SKM-1 (cell line): ENCODE measurements around the gene ADD2.

ENCODE experiments used
- DNase-seq: peaks from one replicate; lab custom pipeline; 2025; ENCODE audit not compliant: unreplicated experiment; lab: John Stamatoyannopoulos, UW

The ADD2 gene

DNA sequence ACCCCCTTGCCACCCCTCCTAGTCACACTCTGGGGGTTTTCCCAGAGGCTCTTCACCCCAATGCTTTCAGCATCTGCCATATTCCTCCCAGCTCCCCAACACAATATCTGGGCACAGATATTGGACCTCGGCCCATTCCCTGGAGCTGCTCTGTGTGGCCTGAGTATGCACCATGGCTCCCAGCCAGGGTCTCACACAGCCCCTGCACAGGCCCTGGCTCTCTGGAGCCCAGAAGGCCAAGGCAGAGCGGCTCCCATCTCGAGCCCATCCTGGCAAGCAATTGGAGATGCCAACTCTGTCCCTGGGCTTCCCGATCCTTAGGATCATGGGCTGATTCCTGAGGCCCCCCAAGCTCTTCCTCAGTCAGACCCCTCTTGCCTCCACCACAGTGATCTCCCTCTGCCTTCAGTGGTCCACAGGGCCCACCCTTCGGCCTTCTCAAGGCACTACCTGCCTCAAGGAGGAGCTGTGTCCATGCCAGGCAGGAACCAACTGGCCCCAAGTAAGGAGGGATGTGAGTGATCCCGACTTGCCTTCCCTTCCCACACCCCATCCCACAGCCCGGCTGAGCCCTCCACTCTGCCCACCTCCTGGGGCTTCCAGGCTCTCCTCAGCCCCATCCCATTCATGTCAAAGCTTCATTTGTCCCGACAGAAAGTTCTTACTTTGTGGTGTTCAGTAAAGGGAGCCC lies 62.7 kb downstream of the ADD2 start:
- no peak for DNase-seq

DNA sequence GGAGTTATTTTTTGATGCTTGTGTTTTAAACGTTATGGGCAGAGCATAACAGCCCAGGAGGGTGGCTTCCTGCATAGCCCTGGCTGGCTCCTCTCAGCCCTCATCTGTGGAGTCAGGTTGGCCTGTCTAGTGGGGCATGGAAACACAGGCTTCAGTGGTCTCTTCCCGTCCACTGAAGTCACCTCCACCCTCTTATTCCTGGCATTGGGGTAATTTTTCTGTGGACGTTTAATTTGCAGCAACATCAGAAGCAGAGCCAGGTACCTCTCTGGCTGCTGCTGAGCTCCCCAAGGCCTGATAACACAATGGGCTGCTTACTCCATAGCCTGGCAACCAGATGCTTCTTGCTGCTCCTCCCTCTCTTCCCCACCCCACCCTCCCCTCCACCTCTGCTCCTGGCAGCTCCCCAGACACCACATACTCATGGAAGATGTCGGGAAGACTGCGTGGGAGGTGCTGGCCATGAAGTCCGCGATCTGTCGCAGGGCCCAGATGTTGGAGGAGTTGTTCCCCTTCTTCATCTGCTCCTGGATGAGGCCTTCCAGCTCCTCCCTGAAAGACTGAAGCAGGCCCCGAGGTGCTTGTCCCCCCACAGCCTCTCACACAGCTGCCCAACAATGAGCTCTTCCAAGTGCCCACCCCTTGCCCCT lies 64.0 kb downstream of the ADD2 start:
- DNase-seq = no peak

DNA sequence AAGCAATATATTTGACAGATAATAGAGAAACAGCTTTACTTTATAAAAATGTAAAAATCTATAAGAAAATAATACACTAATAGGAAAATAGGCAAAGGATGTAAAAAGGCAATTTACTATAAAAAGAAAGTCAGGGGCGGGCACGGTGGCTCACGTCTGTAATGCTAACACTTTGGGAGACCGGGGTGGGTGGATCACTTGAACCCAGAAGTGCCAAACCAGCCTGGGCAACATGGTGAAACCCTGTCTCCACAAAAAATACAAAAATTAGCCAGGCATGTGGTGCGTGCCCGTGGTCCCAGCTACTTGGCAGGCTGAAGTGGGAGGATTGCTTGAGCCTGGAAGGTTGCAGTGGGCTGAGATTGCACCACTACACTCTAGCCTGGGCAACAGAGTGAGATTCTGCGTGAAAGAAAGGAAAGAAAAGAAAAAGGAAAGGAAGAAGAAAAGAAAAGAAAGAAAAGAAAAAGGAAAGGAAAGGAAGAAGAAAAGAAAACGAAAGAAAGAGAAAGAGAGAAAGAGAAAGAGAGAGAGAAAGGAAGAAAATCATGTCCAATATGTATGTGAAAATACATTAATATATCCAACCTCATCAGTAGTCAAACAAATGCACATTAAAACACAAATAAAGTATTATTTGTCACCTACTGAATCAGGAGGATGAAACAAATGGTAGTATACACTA lies 65.1 kb downstream of the ADD2 start:
- no peak for DNase-seq

DNA sequence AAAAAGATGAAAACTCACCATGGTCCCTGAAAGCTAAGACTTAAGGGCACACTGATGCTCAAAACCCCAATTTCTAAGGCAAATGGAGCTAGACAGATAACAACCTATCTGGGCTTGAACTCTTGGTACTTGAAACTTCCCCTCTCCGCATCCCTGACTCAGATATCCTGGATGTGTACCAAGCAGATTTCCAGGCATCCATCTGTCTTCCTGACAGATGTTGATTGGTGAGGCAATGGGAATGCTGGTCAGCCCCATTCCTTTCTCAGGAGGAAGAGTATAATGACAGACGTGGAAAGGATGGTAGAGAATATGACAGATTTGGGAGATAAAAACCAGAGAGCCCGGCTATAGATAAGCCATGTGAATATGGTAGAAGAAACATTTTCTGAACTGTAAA lies 69.2 kb downstream of the ADD2 start:
- DNase-seq = no peak

DNA sequence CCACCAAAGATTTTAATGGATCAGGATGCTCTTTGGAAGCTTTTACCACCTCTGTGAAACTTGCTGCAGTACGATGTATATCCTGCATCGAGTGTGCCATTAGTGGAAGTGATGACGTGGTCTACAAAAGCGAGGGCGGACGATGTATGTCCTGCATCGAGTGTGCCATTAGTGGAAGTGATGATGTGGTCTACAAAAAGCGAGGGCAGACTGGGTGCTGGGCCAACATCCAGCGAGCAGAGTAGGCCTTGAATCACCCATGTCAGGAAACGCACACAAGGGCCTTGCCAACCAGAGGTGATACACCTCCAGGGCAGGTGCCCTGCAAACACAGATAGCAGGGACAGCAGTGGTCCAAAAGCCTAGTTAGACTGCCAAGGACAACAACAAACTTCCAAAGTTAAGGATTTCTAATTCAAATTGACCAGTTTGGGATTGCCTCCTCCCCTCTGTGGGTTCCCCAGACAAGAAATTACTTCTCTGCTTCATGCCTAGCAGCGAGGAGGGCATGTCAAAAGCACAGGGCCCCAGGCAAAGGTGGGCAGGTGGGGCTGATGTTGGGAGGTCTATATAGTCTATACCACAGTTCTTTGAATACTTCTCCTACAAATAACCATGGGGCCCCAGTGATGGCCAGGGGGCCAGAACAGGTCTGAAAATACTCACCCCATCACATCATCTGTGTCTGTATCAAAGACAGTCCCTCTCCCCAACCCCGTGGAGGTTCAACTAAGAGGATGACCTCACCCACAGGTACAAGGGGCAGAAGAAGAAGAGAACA lies 70.2 kb downstream of the ADD2 start:
- DNase-seq = no peak

DNA sequence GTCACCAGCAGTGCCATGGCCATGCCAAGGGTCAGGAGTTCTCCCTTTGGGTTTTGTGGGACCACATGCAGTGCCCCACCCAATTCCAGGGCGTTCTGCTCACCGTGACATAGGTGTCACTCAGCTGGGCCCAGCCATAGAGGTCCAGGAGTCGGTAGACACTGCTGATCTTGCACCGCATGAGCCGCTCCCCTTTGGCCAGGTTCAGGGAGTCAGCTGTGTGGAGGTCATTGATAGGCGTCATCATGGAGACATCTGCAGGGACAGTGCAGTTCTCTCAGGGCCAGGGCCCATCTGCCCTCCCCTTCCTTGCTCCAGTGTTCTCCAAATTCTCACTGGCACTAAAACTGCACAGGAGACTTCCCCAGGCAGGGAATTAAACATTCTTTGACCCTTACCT lies 71.9 kb downstream of the ADD2 start:
- DNase-seq = no peak

DNA sequence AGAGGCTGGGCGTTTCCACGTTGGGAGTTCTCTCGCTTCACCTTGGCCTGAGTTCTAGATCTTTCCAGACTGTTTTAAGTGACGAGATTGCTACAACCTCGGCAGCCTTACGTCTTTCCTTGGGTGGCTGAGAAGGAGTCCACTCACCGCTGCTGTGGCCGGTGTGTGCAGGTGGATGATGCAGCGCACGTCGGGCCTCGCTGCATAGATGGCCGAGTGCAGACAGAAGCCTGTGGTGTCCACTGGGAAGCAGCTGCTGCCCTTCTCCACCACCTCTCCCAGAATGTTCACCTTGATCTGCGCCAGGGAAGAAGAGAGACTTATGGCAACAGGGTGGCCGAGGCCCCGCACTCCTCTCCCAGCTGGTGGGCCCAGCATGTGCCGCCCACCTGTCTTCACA lies 75.7 kb downstream of the ADD2 start:
- no peak for DNase-seq

DNA sequence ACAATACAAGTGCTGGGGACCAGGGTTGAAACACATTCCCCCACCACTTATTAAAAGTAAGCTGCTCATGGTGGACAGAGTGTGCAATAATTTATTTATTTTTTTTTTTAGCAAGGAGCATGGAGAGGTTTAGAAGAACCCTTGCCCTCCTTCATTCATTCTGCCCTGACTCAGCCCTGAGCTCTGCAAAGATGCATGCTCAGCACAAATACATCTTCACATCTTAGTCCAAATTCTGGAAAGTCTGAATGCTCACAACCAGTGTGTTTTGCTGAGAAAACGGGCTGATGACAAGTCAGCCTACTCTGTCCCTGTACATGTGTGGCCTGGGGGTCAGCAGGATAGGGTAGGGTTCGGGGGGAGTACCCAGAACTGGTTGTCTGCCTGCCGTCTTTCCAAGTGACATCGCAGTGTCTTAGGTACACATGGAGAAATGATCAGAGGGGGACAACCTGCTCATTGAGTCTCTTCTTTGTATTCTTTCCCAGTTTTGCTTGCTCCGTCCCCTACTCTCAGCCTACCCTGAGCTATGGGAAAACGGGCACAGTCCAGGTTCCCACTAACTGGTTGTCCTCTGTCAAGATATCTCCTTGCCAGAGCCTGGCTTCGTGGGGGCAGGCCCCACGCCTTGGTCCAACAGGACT lies 76.4 kb downstream of the ADD2 start:
- DNase-seq = no peak

DNA sequence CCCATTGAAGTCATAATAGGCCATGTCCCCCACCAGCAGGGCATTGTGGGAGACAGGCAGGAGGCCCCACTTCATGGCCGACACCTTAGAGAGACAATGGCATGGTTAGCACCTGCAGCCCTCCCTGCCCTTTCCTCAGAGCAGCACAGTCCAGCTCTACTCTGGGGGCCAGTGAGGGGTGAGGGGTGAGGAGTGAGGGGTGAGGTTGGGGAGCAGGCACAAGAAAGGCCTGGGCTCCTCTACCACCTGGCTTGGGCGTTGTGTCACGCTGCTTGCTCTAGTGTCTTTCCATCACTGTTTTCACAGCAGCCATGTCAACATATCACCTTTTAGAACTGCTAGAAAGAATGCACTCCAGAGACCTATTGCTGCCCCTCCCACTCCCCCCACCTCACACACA lies 77.2 kb downstream of the ADD2 start:
- DNase-seq = no peak

DNA sequence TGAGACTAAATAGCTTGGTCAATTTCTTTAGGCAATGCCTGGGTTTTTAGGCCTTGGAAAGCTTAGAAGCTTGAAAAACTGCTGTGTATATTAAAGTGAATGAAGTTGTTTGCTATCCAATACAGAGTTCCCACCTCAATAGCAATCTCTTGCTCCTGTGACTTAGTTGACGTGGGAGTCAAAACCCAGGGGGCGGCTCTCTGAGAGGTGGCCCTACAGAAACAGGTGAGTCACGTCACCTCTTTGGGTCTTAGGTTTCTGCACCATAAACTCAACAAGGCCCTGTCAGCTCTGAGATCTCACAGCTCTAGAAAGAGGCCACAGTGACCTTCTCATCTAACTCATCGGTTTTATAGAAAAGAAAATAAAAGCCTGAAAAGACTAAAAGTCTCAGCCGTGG lies 79.6 kb downstream of the ADD2 start:
- DNase-seq = no peak

DNA sequence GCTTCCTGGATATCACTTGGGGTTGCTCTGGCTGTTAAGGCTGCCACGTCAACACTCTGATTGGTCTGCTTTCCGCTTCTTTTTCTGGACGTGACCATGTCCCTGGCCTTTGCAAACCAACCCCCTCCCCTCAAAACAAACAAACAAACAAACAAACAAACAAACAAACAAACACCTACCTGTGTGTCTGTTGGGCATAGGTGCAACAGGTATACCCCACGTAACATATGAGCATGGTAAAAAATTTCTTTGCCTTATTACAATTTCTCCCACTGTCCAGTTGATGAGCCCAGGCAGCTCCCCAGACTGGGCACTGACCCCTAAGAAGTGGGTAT lies 80.6 kb downstream of the ADD2 start:
- DNase-seq = no peak

DNA sequence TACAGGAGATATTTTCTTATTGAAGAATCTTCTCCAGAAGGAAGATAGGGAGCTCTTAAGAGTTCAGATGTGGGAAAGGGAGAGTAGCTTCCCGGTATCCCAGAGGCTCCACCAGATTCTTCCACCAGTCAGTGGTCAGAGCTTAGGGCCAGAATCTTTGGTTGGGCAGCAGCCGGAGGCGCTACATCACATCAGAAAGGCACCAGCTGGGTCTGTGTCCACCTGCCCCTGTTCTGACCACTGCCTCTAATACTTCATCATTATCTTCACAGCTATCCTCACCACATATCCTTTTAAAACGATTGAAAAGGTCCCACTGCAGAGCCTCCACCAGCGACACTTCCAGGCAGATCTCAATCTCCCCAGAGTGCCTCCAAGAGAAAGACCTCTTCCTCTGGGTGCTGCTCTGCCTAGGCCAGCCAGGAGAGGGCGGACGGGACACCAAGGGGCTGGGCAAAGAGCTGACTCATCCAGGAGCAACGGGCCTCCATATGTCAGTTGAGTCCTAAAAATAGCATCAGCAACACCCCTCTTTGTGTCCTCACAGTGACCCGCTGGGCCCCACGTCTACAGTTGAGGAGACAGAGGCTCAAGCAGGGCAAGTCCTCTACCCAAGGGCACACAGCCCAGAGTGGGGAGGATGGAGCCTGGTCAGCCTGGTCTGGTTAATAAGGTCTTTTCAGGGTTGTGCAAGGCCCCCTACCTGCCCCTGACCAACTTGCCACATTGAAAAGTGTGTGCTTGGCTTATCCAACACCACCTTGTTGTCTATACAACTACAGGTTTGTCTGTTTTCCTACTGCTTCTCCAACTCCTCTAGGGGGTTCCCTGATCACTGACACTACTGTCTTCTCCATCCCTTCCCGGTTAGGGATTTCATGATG lies 81.2 kb downstream of the ADD2 start:
- DNase-seq = peak; percentile 89

DNA sequence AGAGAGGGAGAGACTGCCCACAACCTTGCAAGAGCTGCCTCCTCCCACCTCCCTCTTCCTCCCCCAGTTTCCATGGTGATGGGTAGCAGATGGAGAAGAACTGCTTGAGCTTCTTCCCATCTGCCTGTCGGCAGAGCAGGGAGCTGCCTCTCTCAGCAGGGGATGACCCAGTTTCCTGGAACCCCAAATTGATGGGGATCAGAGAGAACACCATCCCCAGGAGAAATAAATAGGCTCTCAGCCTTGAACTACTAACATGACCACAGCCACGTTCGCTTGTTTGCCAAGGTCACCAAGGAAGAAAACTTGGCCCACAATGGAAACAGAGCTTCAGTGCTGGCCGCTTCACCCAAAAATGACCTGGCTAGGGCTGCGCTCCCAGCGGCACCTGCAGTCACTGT lies 82.2 kb downstream of the ADD2 start:
- DNase-seq = peak; percentile 51

DNA sequence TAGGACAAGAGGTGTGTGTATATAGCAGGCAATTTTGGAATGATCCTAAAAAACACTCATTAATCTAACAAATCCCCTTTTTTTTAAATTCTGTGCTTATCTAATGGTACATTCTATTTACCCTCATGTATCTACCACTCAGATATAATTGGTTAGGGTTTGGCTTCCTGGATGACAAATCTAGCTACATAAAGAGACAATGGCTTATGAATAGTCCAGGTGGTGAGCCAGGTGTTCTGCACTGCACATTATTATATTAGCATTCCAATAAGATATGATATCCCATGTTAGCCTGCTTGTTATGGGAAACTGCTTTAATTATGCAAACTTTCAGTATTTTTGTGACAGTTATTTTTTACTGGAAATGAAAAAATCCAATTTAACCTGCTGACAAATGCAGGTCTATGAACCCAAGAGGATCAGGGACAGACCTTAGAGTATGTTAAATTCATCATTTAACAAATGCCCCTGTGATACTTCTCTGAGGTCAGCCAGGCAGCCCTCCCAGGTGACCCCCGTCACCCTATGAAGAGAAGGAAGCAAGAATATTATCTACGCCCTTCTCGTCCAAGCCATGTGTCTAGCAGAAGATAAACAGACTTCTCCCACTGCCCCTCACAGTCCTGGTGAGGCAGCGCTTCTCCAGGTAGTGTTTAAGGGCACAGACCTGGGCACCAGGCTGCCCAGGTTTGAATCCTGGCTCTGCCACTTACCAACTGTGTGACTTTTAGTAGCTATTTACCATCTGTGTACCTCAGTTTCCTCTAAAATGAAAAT lies 83.0 kb downstream of the ADD2 start:
- DNase-seq = no peak

DNA sequence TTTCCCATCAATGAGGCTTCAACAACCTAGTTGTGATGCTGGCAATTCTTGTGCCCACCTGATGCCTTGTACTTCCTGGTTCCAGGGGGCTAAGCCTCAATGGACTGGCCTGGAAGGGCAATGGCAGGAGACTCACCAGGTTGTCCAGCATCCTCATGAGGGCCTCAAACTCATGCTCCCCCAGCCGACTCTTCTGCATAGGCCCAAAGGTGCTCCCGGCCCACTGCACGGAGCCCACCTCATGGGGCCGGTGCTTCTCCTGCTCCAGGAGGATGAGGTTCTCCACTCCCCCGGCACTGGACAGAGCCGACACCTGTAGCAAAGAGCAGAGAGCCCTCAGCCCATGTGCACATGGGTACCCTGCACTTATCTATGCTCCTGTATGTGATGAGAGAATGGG lies 84.5 kb downstream of the ADD2 start:
- DNase-seq = no peak

DNA sequence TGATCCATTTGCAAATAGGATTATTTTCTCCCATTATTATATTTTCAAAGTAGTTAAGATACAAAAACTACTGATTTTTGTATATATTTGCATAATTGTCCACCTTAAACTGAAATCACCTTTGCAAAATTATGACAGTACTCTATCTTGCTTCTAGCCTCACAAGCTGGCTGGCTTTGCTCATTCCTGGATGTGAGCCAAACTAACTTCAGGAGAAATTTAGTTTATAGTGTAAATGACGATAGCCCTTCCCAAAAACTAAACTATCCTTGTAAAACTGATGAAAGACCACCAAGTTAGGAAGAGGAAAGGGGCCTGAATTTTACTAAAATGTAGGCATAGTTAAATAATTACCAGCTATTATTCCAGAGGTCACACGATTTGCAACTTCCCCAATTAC lies 87.3 kb downstream of the ADD2 start:
- DNase-seq = no peak

DNA sequence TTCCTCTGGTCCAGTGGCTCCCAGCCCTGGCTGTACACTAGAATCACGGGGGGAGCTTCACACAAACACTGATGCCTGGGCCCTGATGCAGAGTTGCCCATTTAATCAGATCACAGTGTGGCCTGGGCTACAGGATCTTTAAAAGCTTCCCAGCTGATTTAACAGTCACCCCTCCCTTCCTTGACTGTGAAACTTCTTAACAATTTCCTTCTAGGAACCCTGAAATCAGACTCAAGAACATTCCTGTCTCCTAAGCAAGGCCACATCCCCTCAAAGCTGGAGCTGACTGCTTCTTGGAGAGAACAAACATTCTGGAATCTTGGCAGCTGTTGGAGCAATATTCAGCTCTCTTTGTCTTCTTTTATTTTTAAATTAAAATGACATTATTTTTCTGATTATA lies 88.7 kb downstream of the ADD2 start:
- no peak for DNase-seq

DNA sequence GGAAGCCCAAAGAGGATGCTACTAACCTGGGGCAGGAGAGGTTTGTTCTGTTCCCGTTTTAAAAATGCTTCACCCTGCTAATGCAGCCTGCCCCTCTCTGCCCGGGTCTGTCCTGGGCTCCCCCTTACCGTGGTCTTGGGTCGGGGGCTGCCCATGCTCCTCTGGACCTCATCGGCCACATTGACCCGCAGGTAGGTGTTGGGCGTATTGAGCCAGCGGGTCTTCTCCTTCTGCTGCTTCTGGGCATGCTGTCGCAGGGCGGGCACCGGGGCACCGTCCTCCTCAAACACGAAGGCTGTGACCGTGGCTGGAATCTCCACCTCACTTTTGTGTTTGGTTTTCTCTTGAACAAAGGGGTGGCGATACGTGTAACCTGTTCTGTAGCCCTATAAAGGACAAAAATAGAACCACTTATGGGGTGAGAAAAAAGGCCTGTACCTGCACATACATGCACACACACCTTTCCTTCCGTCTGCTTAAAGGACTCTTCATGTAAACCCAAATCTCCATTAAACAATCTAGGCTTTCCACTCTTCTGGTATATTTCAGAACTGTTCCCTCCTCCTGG lies 89.3 kb downstream of the ADD2 start:
- DNase-seq = no peak

DNA sequence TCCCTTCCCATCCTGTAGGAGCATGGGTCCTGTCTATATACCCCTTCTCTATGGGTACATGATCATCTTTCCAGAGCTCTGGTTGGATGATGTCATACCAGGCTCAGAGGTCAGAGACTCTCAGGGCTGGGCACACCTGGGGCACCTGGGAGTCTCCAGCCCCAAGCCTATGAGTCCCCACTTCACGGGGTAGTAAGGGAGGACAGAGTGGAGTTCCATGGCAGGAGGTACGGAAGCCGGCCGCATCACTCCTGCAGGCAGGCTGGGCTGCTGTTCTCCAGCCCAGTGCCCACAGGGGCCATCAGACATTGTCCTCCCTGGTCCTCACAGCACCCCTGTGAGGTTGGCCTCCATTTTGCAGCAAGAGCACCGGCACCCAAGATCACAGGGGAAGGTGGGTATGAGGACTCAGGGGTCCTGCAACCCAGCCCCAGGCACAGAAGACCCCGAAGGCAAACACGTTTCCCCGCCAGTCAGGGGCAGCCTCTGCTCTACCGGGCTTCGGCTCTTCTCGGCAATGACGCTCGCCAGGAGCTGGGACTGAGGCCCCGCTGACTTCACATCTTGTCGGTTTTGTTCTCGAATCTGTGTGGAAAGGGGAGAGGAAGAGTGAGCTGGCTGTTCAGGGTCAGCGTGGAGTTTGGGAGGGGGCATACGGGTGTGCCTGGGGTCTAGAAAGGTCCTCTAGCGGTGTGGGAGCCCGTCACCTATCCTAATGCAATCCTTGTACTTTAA lies 91.5 kb downstream of the ADD2 start:
- no peak for DNase-seq
